PC-9 (cell line): ENCODE data around the gene PITPNM1. TPM values are rescaled to one million over a fixed set of nuclear protein-coding genes. Genes with fewer than 3 reads are reported as not detected.

ENCODE experiments used
- BruUV-seq: library from RNA; stranded (reverse); fragments of 400-500 nt; replicated peaks from 2 replicates; lab custom pipeline; 2021; lab: Mats Ljungman, UMichigan
- CTCF ChIA-PET: fragments of 300-600 bp; sonication (Branson Sonifier 250); formaldehyde crosslinking; loops from one replicate; lab custom pipeline; 2022; ENCODE audit warnings: antibody characterized with exemption; lab: Charles Lee
- POLR2A ChIA-PET: fragments of 300-600 bp; sonication (Branson Sonifier 250); formaldehyde crosslinking; loops from one replicate; lab custom pipeline; 2022; ENCODE audit warnings: antibody characterized with exemption; ENCODE audit not compliant: unreplicated experiment; lab: Charles Lee
- DNase-seq, 2 experiments: peaks; one replicate each; pipeline versions ENCODE4 v3.0.0 to v3.0.0-alpha.2; 2015 to 2022; ENCODE audit warnings: mixed read lengths in 1 of 2
- H2AFZ ChIP-seq: fragments of 200-600 bp; sonication (generic); 2 replicates; pipeline ENCODE4 v1.8.1; 2017; ENCODE audit warnings: antibody characterized with exemption
- H3F3A ChIP-seq: fragments of 200-600 bp; sonication (generic); 2 replicates; pipeline ENCODE4 v1.8.1; 2017; ENCODE audit warnings: antibody characterized with exemption, mild to moderate bottlenecking, low read depth; ENCODE audit not compliant: insufficient read depth
- H3K27ac ChIP-seq: fragments of 200-600 bp; sonication (generic); 2 replicates; pipeline ENCODE4 v1.6.1; 2016; ENCODE audit warnings: mixed run types
- H3K27me3 ChIP-seq: fragments of 200-600 bp; sonication (generic); 2 replicates; pipeline ENCODE4 v1.6.1; 2016; ENCODE audit warnings: low read depth, mixed run types; ENCODE audit not compliant: insufficient read depth
- H3K36me3 ChIP-seq: fragments of 200-600 bp; sonication (generic); 2 replicates; pipeline ENCODE4 v1.6.1; 2016; ENCODE audit warnings: low read depth, mixed run types
- H3K4me1 ChIP-seq: fragments of 200-600 bp; sonication (generic); replicated peaks from 2 replicates; pipeline ENCODE4 v1.6.1; 2016; ENCODE audit warnings: mixed run types; ENCODE audit not compliant: insufficient read depth
- H3K4me2 ChIP-seq: fragments of 200-600 bp; sonication (generic); 2 replicates; pipeline ENCODE4 v1.6.1; 2017; ENCODE audit warnings: mixed run types
- H3K4me3 ChIP-seq: fragments of 200-600 bp; sonication (generic); 2 replicates; pipeline ENCODE4 v1.6.1; 2016; ENCODE audit warnings: mixed run types
- H3K79me2 ChIP-seq: fragments of 200-600 bp; sonication (generic); 2 replicates; pipeline ENCODE4 v1.6.1; 2017; ENCODE audit warnings: low read depth, mixed run types
- H3K9me2 ChIP-seq: fragments of 200-600 bp; sonication (generic); 2 replicates; pipeline ENCODE4 v1.8.1; 2017; ENCODE audit warnings: mild to moderate bottlenecking; ENCODE audit not compliant: insufficient read depth
- H3K9me3 ChIP-seq: fragments of 200-600 bp; sonication (generic); 2 replicates; pipeline ENCODE4 v1.8.1; 2016; ENCODE audit warnings: low read depth; ENCODE audit not compliant: insufficient read depth
- H4K20me1 ChIP-seq: fragments of 200-600 bp; sonication (generic); 2 replicates; pipeline ENCODE4 v1.8.1; 2017; ENCODE audit not compliant: insufficient read depth
- EZH2 ChIP-seq: fragments of 200-600 bp; sonication (generic); IDR thresholded peaks from 2 replicates; pipeline ENCODE4 v1.8.0; 2017; ENCODE audit warnings: antibody characterized with exemption, low read depth
- intact Hi-C: fragments of 100-400 bp; cut with micrococcal nuclease; formaldehyde crosslinking; loops from one replicate; pipeline ENCODE4 v1.10.0; 2022; ENCODE audit not compliant: unreplicated experiment
- total RNA-seq: library from RNA; stranded (reverse); gene quantifications from 2 replicates; pipeline ENCODE4 v1.2.3, GENCODE V29; 2021
- TF ChIP-seq, protein P1 (sequence below): fragments of 200-600 bp; sonication (generic); conservative IDR thresholded peaks from 2 replicates; pipeline ENCODE4 v1.6.1; 2017; ENCODE audit warnings: mixed run types, antibody characterized with exemption, mild to moderate bottlenecking, moderate library complexity

PITPNM1 gene
- total RNA-seq, 1 experiment from 2014 or later: 84.0 TPM

DNA sequence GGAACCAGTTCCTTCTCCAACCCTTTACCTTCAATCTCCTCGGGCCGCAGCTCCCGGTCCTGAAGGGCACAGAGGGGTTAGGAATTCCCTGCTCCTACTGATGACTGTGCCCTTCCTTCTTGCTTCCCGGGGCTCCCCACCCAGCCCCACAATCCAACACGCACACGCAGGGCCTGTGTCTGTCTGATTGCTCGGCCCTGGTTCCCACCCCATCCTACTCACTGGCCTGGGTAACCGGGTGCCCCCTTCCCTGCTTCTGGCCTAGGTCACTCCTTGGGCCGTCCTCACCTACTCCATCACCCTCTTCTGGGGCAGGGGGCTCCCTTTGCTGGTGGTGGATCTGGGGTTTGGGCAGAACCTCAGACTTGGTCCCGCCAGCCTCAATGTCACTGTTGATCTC, 16.8 kb upstream of the PITPNM1 start:
- H3K27me3 ChIP-seq: peaks cover 23% of the 10 kb centered on the region
- no peaks in the 10 kb centered on the region for H3K9me2 ChIP-seq
- no peaks in the 10 kb centered on the region for H3K36me3 ChIP-seq
- H2AFZ ChIP-seq: no peak overlapping the region
- no peak overlapping the region for H3K27ac ChIP-seq
- ChIA-PET CTCF (no interaction called here), POLR2A (no interaction called here)
- no peak overlapping the region for H3K4me2 ChIP-seq
- no peak overlapping the region for H3K4me3 ChIP-seq
- intact Hi-C loops: no loop called here
- no peak for TF ChIP-seq EZH2
- TF ChIP-seq, protein P1, sequence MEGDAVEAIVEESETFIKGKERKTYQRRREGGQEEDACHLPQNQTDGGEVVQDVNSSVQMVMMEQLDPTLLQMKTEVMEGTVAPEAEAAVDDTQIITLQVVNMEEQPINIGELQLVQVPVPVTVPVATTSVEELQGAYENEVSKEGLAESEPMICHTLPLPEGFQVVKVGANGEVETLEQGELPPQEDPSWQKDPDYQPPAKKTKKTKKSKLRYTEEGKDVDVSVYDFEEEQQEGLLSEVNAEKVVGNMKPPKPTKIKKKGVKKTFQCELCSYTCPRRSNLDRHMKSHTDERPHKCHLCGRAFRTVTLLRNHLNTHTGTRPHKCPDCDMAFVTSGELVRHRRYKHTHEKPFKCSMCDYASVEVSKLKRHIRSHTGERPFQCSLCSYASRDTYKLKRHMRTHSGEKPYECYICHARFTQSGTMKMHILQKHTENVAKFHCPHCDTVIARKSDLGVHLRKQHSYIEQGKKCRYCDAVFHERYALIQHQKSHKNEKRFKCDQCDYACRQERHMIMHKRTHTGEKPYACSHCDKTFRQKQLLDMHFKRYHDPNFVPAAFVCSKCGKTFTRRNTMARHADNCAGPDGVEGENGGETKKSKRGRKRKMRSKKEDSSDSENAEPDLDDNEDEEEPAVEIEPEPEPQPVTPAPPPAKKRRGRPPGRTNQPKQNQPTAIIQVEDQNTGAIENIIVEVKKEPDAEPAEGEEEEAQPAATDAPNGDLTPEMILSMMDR: no peak
- no peaks in the 10 kb centered on the region for H4K20me1 ChIP-seq
- no peaks in the 10 kb centered on the region for H3K4me1 ChIP-seq
- no peaks in the 10 kb centered on the region for H3K9me3 ChIP-seq
- no peaks in the 10 kb centered on the region for H3F3A ChIP-seq
- no TSS peak for BruUV-seq
- no peaks in the 10 kb centered on the region for H3K79me2 ChIP-seq
- no peak for DNase-seq

DNA sequence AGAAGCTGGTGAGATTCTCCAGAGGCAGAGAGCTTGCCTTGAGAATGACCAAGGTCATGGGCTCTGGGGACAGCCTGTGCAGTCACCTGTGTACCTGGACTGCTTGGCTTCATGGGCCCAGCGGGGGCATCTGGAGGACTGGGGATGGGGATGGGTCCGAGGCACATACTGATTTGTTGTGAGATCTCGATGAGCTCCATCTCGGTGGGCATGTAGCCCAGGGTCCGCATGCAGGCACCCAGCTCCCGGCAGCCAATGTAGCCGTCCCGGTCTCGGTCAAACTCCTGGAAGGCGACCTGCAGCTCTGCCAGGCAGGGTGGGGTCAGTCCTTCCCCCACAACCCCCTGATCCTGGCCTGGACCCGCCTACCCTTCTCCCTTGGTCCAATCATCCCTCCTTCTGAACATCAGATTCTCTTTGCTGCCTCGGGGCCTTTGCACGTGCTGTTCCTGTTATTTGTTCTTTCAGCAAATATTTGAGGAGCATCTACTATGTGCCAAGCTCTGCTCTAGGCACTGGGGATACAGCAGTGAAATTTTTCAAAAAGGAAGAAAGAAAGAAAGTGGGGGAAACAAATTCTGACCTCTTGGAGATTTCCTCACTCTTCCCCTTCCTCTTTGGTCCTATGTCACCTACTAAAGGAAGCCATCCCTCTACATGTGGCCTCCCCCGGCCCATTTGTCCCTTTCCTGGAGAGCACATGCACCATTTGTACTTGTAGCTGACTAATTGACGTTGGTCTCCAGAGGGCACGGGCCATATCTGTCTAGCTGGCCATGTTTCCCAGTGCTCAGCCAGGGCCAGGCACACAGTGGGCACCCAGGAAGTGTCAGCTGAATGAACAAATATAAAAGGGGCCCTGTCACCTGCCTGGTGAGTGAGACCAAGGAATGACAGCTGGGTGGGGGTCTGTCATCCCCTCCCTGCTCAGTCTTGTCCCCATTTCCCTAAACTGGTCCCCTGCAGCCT, 16.0 kb upstream of the PITPNM1 start:
- Histone ChIP-seq H3K27ac (no peak overlapping the region), H3K9me3 (no peaks in the 10 kb centered on the region), H3K4me2 (no peak overlapping the region), H3K4me1 (no peaks in the 10 kb centered on the region), H3K9me2 (no peaks in the 10 kb centered on the region), H3K79me2 (no peaks in the 10 kb centered on the region), H3K4me3 (no peak overlapping the region), H4K20me1 (no peaks in the 10 kb centered on the region), H2AFZ (no peak overlapping the region), H3K36me3 (no peaks in the 10 kb centered on the region), H3K27me3 (peaks cover 23% of the 10 kb centered on the region), H3F3A (peaks cover 3% of the 10 kb centered on the region; the same call in 1 of the 2 replicates)
- BruUV-seq: no TSS peak
- TF ChIP-seq, protein P1: no peak
- no peak for TF ChIP-seq EZH2
- no peak for DNase-seq
- intact Hi-C loops: no loop called here
- CTCF ChIA-PET: no interaction called here
- POLR2A ChIA-PET: interaction anchor here (0.6 kb wide), 1 partner anchor 48 kb away, joined by 3 read pairs; no protein-coding TSS in a partner anchor

DNA sequence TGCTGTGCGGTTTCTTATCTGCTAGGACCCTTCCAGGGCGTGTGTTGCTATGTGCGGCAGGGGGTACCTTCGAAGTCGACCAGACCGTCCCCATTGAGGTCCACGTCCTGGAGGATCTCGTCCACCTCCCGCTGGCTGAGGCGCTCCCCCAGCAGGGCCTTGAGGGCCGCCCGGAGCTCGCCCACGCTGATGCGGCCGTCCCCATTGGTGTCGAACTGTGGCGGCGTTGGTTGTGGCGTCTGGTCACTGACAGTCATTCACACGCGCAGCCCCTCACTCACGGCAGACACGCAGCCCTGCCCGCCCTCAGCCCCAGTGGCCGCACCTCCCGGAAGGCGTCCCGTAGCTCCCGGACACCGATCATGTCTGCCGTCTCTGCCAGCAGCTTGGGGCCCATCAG, 14.6 kb upstream of the PITPNM1 start:
- H3K4me3 ChIP-seq: no peak overlapping the region
- peaks cover 10% of the 10 kb centered on the region; the same call in 1 of the 2 replicates for H3F3A ChIP-seq
- ChIA-PET CTCF (no interaction called here), POLR2A (no interaction called here)
- peaks cover 30% of the 10 kb centered on the region for H3K27me3 ChIP-seq
- TF ChIP-seq, protein P1: no peak
- TF ChIP-seq EZH2: no peak
- no peaks in the 10 kb centered on the region for H3K4me1 ChIP-seq
- H3K36me3 ChIP-seq: no peaks in the 10 kb centered on the region
- H3K9me3 ChIP-seq: no peaks in the 10 kb centered on the region
- no peak overlapping the region for H3K27ac ChIP-seq
- H3K4me2 ChIP-seq: no peak overlapping the region
- H3K9me2 ChIP-seq: no peaks in the 10 kb centered on the region
- H3K79me2 ChIP-seq: no peaks in the 10 kb centered on the region
- H4K20me1 ChIP-seq: no peaks in the 10 kb centered on the region
- BruUV-seq: no TSS peak
- intact Hi-C loops: no loop called here
- DNase-seq: no peak
- no peak overlapping the region for H2AFZ ChIP-seq
